ENCODE results near the gene ERN1. TPM values are rescaled to one million over a fixed set of nuclear protein-coding genes. Genes with fewer than 3 reads are reported as not detected.

The ERN1 gene
- total RNA-seq, 4 donors from 2014 or later = 8.4 to 12.8 (median 12.1) TPM

DNA sequence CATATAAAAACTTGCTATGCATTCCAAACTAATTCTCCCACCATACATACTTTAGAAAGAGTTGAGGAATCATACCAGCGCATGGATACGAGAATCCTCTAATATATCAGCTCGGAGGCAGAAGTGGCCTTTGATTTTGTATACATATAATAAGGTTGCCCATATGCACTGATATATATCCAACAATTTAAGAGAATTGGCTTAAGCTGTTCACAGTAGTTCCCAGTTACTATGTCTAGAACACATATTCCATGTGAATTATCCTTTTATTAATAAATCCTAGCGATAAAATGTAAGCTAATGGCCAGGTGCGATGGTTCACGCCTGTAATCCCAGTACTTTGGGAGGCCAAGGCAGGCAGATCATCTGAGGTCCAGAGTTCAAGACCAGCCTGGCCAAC, 19.3 kb upstream of the ERN1 start:
- TF ChIP-seq EP300 (IDR thresholded peaks at IDR 0.05) (no peak), POLR2AphosphoS5 (IDR thresholded peaks at IDR 0.05) (no peak), POLR2A (IDR thresholded peaks at IDR 0.05) (no peak)
- TF ChIP-seq, protein P1, sequence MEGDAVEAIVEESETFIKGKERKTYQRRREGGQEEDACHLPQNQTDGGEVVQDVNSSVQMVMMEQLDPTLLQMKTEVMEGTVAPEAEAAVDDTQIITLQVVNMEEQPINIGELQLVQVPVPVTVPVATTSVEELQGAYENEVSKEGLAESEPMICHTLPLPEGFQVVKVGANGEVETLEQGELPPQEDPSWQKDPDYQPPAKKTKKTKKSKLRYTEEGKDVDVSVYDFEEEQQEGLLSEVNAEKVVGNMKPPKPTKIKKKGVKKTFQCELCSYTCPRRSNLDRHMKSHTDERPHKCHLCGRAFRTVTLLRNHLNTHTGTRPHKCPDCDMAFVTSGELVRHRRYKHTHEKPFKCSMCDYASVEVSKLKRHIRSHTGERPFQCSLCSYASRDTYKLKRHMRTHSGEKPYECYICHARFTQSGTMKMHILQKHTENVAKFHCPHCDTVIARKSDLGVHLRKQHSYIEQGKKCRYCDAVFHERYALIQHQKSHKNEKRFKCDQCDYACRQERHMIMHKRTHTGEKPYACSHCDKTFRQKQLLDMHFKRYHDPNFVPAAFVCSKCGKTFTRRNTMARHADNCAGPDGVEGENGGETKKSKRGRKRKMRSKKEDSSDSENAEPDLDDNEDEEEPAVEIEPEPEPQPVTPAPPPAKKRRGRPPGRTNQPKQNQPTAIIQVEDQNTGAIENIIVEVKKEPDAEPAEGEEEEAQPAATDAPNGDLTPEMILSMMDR (IDR thresholded peaks at IDR 0.05) = no peak
- H3K4me3 ChIP-seq = no peak overlapping the region
- no peak for ATAC-seq
- no peak overlapping the region for H3K27ac ChIP-seq
- no peaks in the 10 kb centered on the region for H3K27me3 ChIP-seq
- H3K36me3 ChIP-seq = peaks cover 0 to 54% of the 10 kb centered on the region in 2 donors
- WGBS, 2 donors (ENCODE audit: low coverage in 1 of 2) = 93 to 97% methylated on average over 5 to 6 of the region's 6 CpGs
- H3K4me1 ChIP-seq = peaks cover 0 to 30% (median 6%) of the 10 kb centered on the region in 3 donors
- no peaks in the 10 kb centered on the region for H3K9me3 ChIP-seq

DNA sequence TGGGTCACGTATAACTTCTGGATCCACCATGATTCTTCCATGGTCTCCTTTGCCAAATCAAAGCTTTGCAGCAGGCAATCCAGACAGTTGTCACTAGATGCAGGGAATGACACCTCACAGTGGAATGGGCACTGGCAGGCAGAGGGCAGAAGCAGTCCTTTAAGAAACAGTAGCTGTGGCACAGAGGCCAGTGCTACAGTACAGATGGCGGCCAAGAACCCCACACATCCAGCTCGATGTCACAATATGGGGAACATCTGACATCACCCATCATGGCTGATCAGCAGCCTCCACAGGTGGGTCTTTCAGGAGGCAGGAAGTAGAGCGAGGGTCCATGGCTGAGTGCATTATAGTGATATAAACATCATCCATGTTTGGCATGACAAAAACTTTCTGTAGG, 18.8 kb upstream of the ERN1 start:
- Histone ChIP-seq H3K36me3 (peaks cover 0 to 50% of the 10 kb centered on the region in 2 donors), H3K4me1 (peaks cover 0 to 30% (median 6%) of the 10 kb centered on the region in 3 donors), H3K9me3 (no peaks in the 10 kb centered on the region), H3K4me3 (no peak overlapping the region), H3K27me3 (no peaks in the 10 kb centered on the region), H3K27ac (peak overlapping the region in 3 of 4 donors; percentile 22 to 92 (median 89))
- TF ChIP-seq, protein P1 (IDR thresholded peaks at IDR 0.05) = no peak
- TF ChIP-seq POLR2AphosphoS5 (IDR thresholded peaks at IDR 0.05) (no peak), POLR2A (IDR thresholded peaks at IDR 0.05) (no peak), EP300 (IDR thresholded peaks at IDR 0.05) (no peak)
- ATAC-seq = no peak
- WGBS, 2 donors (ENCODE audit: low coverage in 1 of 2) = 87 to 97% methylated on average over 3 to 4 of the region's 4 CpGs

DNA sequence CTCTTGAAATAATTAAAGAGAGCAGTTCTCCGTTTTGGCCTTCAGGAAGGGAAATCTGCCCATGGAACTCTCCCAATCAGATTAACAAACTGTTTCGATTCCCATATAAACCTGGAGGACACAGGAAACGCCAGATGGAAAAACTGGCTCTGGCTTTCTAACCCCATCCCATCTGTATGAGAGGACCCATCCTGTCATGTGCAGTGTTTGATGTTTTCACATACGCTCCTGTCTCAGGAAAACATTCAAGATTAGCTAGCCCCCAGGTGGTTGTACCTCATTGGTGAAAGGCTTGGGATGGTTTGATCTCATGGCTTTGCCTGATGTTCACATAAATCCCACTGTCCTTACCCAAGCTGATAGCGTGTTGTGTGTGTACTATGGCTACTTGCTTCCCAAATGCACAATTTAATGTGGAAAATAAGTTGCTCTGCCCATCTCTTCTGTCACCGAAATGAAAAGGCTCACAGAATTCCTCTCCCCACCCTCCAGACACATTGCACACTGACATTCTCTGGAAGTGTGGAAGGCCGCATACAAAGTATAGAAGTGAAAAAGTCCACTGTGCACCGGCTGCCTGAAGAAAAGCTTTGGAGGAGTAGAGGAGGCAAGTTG, 18.2 kb upstream of the ERN1 start:
- no peak for ATAC-seq
- Histone ChIP-seq H3K4me3 (no peak overlapping the region), H3K27ac (peak overlapping the region in 3 of 4 donors; percentile 22 to 92 (median 89)), H3K9me3 (no peaks in the 10 kb centered on the region), H3K36me3 (peaks cover 0 to 44% of the 10 kb centered on the region in 2 donors), H3K27me3 (no peaks in the 10 kb centered on the region), H3K4me1 (peaks cover 0 to 30% (median 6%) of the 10 kb centered on the region in 3 donors)
- WGBS, 2 donors (ENCODE audit: low coverage in 1 of 2) = 45 to 62% methylated on average over 6 to 7 of the region's 8 CpGs
- TF ChIP-seq, protein P1 (IDR thresholded peaks at IDR 0.05) = no peak
- TF ChIP-seq EP300 (IDR thresholded peaks at IDR 0.05) (no peak), POLR2A (IDR thresholded peaks at IDR 0.05) (no peak), POLR2AphosphoS5 (IDR thresholded peaks at IDR 0.05) (no peak)

DNA sequence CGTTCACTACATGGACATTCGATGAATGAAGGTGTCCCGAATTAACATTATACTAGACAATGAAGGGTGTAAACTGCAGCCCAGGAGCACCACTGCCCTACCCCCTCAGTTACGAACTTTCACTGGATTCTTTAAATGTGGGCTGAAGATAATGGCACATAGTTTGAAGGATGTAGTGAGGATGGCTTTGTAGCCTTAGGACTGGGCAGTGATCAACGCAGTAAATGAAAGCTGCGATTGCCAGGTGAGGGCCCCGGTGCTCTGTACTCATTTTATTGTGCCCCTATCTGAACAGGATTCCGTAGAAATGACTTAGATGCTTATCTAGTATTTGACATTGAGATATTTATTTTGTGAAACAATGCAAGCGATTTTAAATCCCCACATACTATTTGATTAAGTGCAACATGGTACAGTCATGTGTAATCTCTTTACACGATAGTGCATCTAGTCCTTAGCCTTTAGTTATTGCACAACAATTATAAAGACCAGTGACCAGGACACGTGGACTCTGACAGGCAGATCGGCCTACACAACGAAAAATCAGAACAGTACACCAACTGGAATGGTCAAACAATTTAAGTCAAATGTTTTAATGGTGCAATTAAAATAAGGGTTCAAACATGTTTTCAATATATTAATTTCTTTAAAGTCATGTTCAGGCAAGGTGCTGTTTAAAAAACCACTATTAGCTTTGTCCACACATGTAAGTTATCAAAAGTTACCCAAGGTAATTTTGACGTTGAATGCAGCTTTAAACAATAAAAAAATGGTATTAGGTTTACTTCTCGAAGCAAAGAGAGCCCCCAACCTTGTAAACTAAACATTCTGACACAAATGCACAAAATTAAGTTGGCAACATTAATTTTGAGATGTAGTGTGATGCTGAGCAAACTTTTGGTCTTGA, 17.4 kb upstream of the ERN1 start:
- TF ChIP-seq, protein P1 (IDR thresholded peaks at IDR 0.05) = no peak
- peak; percentile 50 for TF ChIP-seq POLR2AphosphoS5 (IDR thresholded peaks at IDR 0.05)
- Histone ChIP-seq H3K4me3 (peak overlapping the region in 1 of 2 donors; percentile 76), H3K4me1 (peaks cover 0 to 30% (median 6%) of the 10 kb centered on the region in 3 donors), H3K36me3 (peaks cover 0 to 36% of the 10 kb centered on the region in 2 donors), H3K9me3 (no peaks in the 10 kb centered on the region), H3K27me3 (no peaks in the 10 kb centered on the region), H3K27ac (peak overlapping the region in 3 of 4 donors; percentile 89 to 96 (median 92))
- no peak for ATAC-seq
- WGBS, 2 donors (ENCODE audit: low coverage in 1 of 2) = 41 to 51% methylated on average over 14 to 15 of the region's 15 CpGs

All from gastroesophageal sphincter (tissue), 4 donors.